Hematopoietic multipotent progenitor cell treated with erythropoietin and hydrocortisone succinate and interleukin-3 and kit ligand, for 15 days (in vitro differentiated cells): ENCODE measurements around the gene FARP2.

Experiments used
- DNase-seq: peaks from one replicate; pipeline ENCODE4 v3.0.0-alpha.2; 2015; ENCODE audit warnings: low spot score

FARP2 gene

GRCh38 chr2:241531161-241531722, 175.2 kb downstream of the FARP2 start:
- DNase-seq: no peak

- DNase-seq: no peak
These were observed 176.1 kb downstream of the FARP2 start for GRCh38 chr2:241532168-241532567.

DNA sequence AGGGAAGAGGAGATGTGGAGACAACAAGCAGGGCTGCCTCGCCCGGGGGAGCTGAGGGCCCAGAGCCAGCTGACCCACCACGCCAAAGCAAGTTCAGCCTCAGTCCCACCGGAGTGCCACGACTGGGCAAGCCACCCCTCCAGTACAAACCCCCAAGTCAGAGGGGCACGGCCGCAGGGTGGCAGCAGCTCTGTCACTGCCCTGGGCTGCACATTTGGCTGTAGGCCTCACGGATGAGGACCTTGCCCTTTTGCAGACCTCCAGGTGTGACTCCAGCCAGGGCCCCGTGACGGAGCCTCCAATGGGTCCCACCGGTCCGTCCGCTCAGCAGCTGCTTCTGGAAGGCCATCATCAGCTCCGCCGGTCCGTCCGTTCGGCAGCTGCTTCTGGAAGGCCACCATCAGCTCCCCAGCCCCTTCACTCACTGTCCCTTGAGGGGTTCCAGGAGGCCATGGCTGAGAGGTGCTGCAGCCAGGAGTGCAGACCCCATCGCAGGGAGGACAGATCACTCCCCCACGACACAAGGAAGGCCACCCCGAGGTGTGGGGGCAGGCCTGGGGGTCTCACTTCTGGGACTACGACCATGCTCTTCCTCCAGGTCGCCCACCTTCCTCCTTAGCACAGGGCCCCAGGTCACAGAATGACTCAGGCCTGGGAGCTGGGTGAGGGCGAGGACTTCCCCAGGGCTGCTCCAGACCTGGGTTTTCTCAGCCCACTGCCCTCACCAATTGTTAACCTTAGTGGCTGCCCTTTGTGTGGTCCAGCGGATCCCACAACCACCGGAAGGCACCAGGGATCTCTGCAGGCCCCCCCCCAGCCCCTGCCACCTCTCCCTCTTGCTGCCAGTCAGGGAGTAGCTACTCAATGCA, 176.9 kb downstream of the FARP2 start:
- no peak for DNase-seq

GRCh38 chr2:241534293-241534692, 178.2 kb downstream of the FARP2 start:
- no peak for DNase-seq

DNA sequence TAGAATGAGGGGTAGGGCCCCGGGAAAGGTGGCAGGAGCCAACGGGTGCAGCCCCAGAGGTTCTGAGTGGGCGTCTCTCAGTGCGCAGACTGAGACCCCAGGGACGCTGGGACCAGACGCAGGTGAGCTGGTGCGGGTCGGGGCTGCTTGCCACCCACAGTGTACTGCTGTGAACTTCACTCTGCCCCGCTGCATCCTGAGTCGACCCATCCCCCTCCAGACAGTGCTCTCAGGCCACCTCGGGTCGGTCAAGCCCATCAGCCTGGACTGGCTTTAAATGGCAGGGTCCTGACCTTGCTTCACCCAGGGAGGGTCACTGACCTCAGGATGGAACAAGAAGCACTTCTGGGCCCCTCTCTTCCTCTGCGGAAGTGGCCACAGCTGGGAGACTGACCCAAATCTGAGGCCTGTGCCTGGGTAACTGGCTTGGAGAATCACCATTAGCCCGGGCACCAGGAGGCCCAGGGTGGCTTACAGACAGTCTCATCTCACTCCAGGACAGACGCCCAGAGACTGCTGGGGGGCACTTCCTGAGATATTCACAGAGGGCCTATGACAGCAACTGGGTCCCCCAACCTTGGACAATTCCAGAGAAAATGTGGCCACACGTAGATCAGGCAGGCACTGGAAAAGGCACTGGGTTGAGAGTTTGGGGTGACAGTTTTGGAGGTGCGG, 178.8 kb downstream of the FARP2 start:
- no peak for DNase-seq

DNA sequence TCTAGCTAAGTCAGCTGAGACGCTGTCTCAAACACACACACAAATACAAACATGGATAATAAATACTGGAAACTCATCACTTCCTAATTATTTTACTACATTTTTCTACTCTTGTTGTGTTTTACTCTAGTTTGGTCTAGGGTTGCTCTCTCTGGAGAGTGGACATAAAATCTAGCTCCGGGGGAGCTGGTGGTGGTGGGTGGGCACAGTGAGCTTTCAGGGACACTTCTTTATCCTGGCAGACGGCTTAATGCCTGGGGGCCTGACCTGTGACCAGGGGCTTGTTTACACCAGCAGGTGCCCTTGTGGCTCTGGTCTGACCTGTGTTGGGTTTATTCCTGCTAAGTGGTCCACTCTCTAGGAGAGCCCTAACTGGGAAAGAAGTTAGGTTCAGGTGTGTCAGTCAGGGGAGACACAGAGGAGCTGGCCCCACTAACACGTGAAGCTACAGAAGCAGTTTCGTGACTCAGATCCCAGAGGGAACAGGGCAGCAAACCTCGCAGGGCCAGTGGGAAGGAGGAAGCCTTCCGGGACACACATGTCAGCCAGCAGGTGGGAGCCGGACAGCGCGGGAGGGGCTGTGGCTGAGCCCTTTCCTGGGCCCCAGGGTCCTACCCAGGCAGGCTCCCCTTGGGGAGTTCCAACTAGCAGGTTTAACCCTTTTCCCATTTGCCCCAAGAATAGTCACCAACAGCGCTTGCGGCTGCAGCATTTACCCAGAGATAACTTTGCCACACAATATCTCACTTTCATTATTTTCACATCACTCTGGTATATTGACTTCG, 180.0 kb downstream of the FARP2 start:
- DNase-seq: no peak

DNA sequence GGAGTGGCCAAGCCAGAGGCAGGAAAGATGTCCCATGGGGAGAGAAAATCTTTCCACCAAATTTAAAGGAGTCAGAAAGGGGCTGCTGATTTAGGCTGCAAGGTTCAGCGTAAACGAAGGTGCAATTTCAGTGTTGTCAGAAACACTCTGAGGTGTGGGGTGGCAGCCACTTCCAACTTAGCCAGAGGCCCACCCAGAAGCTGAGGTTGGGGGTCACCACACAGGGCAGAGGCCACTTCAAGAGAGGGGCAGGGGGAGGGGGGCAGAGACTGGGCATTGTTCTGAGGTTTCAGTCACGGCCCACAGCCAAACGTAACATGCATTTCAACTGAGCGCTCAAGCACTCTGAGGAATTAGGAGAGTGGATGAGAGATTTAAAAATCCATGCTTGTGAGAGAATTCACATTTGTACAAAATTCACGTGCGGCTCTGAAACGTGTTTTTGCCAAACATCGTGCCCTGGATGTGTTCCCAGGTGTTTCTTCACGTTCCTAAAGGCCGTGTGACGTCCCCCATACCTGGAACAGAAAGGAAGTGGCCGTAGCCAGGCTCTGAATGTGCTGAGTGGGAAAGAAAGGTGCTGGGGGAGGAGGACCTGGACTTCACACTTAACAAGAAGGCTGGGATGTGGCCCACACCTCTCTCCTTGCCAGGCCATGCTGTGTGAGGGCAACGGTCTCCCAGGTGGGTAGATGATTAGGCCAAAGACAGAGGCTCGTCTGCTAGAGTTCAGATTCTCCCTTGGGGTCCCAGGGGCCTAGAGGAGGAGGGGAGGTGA, 182.9 kb downstream of the FARP2 start:
- no peak for DNase-seq

DNA sequence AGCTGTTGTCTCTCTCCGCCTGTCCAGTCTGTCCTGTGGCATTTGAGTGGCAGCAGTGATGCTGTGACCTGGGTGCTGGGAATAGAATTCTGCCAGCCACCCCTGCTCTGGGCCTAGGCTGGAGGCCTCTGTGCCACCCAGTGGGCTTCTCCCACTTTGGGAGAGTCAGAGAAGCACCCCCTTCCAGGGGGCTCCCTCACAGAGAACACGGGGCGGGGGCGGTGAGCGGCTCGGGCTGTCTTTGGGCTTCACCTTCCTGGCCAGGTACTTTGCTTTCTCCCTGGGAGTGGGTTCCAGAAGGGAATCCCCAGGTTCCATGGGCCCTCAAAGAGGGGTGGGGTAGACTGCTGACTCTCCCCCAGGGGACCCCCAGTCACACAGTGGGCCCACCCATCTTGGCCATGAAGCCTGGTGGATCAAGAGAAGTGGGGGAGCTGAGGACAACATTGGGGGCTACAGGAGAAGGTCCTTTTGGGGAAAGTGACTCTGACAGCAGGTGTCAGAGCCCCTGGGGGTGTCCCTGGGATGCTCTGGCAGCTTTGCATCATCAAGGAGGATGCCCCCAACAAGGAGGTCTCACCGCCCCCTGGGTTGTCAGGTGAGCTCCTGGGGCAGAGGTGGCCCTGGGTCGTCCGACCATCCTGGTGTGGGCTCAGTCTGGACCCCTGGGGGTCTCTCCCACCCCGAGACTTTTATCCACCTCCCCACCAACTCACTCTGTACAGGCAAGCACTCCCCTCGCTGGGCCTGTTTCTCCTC, 183.7 kb downstream of the FARP2 start:
- DNase-seq: no peak

GRCh38 chr2:241540401-241540770, 184.3 kb downstream of the FARP2 start:
- no peak for DNase-seq

DNA sequence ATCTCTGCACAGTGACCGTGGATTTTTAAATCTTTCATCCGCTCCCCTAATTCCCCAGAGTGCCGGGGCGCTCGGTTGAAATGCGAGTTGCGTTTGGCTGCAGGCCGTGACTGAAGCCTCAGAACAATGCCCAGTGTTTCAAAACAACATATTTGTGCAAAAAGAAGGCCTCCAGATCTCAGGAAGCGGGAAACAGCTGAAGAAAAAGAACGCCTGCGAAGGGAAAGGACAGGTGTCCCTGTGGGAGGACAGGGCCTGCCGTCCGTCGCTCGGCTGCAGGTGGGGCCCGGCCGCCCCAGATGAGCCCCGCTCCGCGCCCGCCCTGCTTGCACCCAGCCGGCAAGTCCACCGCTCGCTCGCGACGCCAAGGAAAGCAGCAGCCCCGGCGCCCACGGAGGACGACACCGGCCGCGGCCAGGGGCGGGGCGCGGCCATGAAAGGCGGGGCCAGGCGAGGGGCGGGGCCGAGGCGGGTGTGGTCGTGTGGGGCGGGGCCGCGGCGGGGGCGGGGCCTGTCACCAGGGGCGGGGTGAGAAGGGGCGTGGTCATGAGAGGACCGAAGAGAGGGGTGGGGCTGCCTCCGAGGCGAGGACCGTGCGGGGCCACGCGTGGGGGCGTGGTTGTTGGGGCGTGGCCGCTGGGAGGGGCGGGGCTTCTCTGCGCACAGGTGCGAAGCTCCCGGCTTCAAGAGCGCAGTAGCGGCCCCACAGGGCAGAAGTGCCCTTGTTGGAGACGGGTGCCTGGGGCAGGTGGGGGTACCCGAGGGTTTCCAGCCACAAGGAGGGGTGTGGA, 184.9 kb downstream of the FARP2 start:
- DNase-seq: peak; percentile 73

- DNase-seq: no peak
These were observed 185.6 kb downstream of the FARP2 start for GRCh38 chr2:241541564-241542277.

GRCh38 chr2:241542278-241542605, 186.2 kb downstream of the FARP2 start:
- no peak for DNase-seq
